BE2C (cell line): ENCODE data around the gene ARF1.
A peak's percentile ranks its signal among the peaks of the same experiment; 100 is the strongest.

ENCODE experiments used
- DNase-seq: peaks from one replicate; pipeline ENCODE4 v3.0.0-alpha.2; 2020
- H3K27me3 ChIP-seq: fragments of 250-450 bp; sonication (Bioruptor Pico); 2 replicates; pipeline ENCODE4 v1.5.1; 2020; ENCODE audit warnings: mild to moderate bottlenecking
- H3K36me3 ChIP-seq: fragments of 250-450 bp; sonication (Bioruptor Pico); 2 replicates; pipeline ENCODE4 v1.5.1; 2020; ENCODE audit warnings: mild to moderate bottlenecking
- H3K4me1 ChIP-seq: fragments of 250-450 bp; sonication (Bioruptor Pico); 2 replicates; pipeline ENCODE4 v1.5.1; 2020
- H3K4me3 ChIP-seq: 2 replicates; pipeline ENCODE4 v1.5.1; 2011; ENCODE audit warnings: low read depth, low read length
- H3K9me3 ChIP-seq: fragments of 250-450 bp; sonication (Bioruptor Pico); 2 replicates; pipeline ENCODE4 v1.5.1; 2020
- CTCF ChIP-seq: IDR thresholded peaks from 2 replicates; pipeline ENCODE4 v1.5.1; 2012; ENCODE audit warnings: mild to moderate bottlenecking, low read depth, low read length

The ARF1 gene

GRCh38 chr1:228084325-228084724, 1.8 kb downstream of the ARF1 start:
- Histone ChIP-seq H3K27me3 (no peaks in the 10 kb centered on the region), H3K9me3 (no peaks in the 10 kb centered on the region), H3K4me1 (peaks cover 6% of the 10 kb centered on the region), H3K36me3 (peaks cover 50% of the 10 kb centered on the region), H3K4me3 (peak overlapping the region; percentile 92)
- no peak for DNase-seq
- TF ChIP-seq CTCF, result no peak

- peak overlapping the region; percentile 12; the same call in 1 of the 2 replicates for H3K4me3 ChIP-seq
- peaks cover 6% of the 10 kb centered on the region for H3K4me1 ChIP-seq
- DNase-seq, result no peak
- no peaks in the 10 kb centered on the region for H3K27me3 ChIP-seq
- TF ChIP-seq CTCF, result no peak
- peaks cover 51% of the 10 kb centered on the region for H3K36me3 ChIP-seq
- H3K9me3 ChIP-seq, result no peaks in the 10 kb centered on the region
These were observed 2.3 kb downstream of the ARF1 start for GRCh38 chr1:228084797-228085196.

GRCh38 chr1:228085287-228085951, 2.9 kb downstream of the ARF1 start:
- Histone ChIP-seq H3K4me3 (no peak overlapping the region), H3K27me3 (no peaks in the 10 kb centered on the region), H3K4me1 (peaks cover 6% of the 10 kb centered on the region), H3K9me3 (no peaks in the 10 kb centered on the region), H3K36me3 (peaks cover 57% of the 10 kb centered on the region)
- DNase-seq, result no peak
- no peak for TF ChIP-seq CTCF

- Histone ChIP-seq H3K36me3 (peaks cover 74% of the 10 kb centered on the region), H3K4me1 (peaks cover 6% of the 10 kb centered on the region)
- DNase-seq, result no peak
These were observed 5.3 kb downstream of the ARF1 start for GRCh38 chr1:228087771-228088251.

GRCh38 chr1:228088586-228089498, 6.3 kb downstream of the ARF1 start:
- Histone ChIP-seq H3K4me3 (no peak overlapping the region), H3K9me3 (0 out of 2 replicates have a peak, but pooled peaks cover 4% of the 10 kb centered on the region), H3K4me1 (peaks cover 6% of the 10 kb centered on the region), H3K27me3 (no peaks in the 10 kb centered on the region), H3K36me3 (peaks cover 70% of the 10 kb centered on the region)
- no peak for TF ChIP-seq CTCF
- DNase-seq, result no peak

More at GRCh38 chr1:228087771-228088251, 5.3 kb downstream of the ARF1 start:
- Histone ChIP-seq H3K4me3 (no peak overlapping the region), H3K9me3 (no peaks in the 10 kb centered on the region), H3K27me3 (no peaks in the 10 kb centered on the region)
- no peak for TF ChIP-seq CTCF
